HCT116 (cell line): ENCODE measurements around the gene MXD3. TPM values are rescaled to one million over a fixed set of nuclear protein-coding genes. Genes with fewer than 3 reads are reported as not detected.

Experiments used
- ATAC-seq: fragments of 200-7000 bp; cut with Tn5 transposase; 2 replicates; pipeline ENCODE4 v1.9.1; 2020; ENCODE audit warnings: mild to moderate bottlenecking, moderate library complexity
- BruUV-seq: library from RNA; stranded (reverse); fragments of 400-500 nt; replicated peaks from 2 replicates; lab custom pipeline; 2021; lab: Mats Ljungman, UMichigan
- CTCF ChIA-PET: fragments of 300-600 bp; sonication (Branson Sonifier 250); formaldehyde crosslinking; loops from one replicate; lab custom pipeline; 2021; ENCODE audit warnings: antibody characterized with exemption; lab: Charles Lee
- POLR2A ChIA-PET: fragments of 300-600, 350-600 bp; sonication (Branson Sonifier 250); formaldehyde crosslinking; loops from one replicate; lab custom pipeline; 2021; ENCODE audit warnings: antibody characterized with exemption; lab: Charles Lee
- RAD21 ChIA-PET, 2 experiments: fragments of 300-600 bp; sonication (Branson Sonifier 250); formaldehyde crosslinking; loops; one replicate each; lab custom pipeline; 2023; ENCODE audit warnings: low total read pairs in 2 of 2; ENCODE audit not compliant: uncharacterized antibody in 2 of 2, unreplicated experiment in 2 of 2, low non-redundant PET in 1 of 2; lab: Charles Lee
- DNase-seq: peaks from one replicate; pipeline ENCODE4 v3.0.0-alpha.2; 2010; ENCODE audit warnings: low read depth, low spot score
- H2AFZ ChIP-seq: fragments of 200-600 bp; shearing (Covaris generic), sonication (generic); 2 replicates; pipeline ENCODE4 v1.6.1; 2017; ENCODE audit warnings: low read depth, mixed run types, mixed read lengths, antibody characterized with exemption, low read length; ENCODE audit not compliant: poor library complexity, severe bottlenecking
- H3K27ac ChIP-seq: 2 replicates; pipeline ENCODE4 v1.5.1; 2012; ENCODE audit warnings: low read depth, low read length
- H3K27me3 ChIP-seq: fragments of 200-600 bp; sonication (generic); 2 replicates; pipeline ENCODE4 v1.6.1; 2016; ENCODE audit warnings: mixed run types, low read length, mixed read lengths; ENCODE audit not compliant: insufficient read depth
- H3K36me3 ChIP-seq, 2 experiments: fragments of 200-500 bp in 1 of 2; fragments of 200-600 bp in 1 of 2; sonication (Bioruptor generic) in 1 of 2; sonication (generic) in 1 of 2; 2 replicates each; pipeline versions ENCODE4 v1.5.1 to v1.6.1; 2014 to 2016; ENCODE audit warnings: low read length in 2 of 2, inconsistent platforms in 1 of 2, mixed read lengths in 1 of 2, mixed run types in 1 of 2; ENCODE audit not compliant: insufficient read depth in 2 of 2, control insufficient read depth in 1 of 2
- H3K4me1 ChIP-seq, 2 experiments: fragments of 200-600 bp in 1 of 2; sonication (generic) in 1 of 2; 2 replicates each; pipeline versions ENCODE4 v1.5.1 to v1.6.1; 2012 to 2017; ENCODE audit warnings: low read length in 2 of 2, inconsistent platforms in 1 of 2, mild to moderate bottlenecking in 1 of 2, mixed read lengths in 1 of 2, mixed run types in 1 of 2, moderate library complexity in 1 of 2; ENCODE audit not compliant: insufficient read depth in 2 of 2, control insufficient read depth in 1 of 2
- H3K4me2 ChIP-seq: fragments of 200-600 bp; sonication (generic); 2 replicates; pipeline ENCODE4 v1.6.1; 2017; ENCODE audit warnings: mixed run types, low read length, mixed read lengths
- H3K4me3 ChIP-seq, 2 experiments: fragments of 200-600 bp in 1 of 2; sonication (generic) in 1 of 2; replicated peaks in 1 of 2; 2 replicates each; pipeline ENCODE4 v1.5.1; 2011 to 2016; ENCODE audit warnings: low read length in 2 of 2, control low read depth in 1 of 2, low read depth in 1 of 2, mild to moderate bottlenecking in 1 of 2, mixed read lengths in 1 of 2, mixed run types in 1 of 2
- H3K79me2 ChIP-seq: fragments of 200-600 bp; sonication (generic); 2 replicates; pipeline ENCODE4 v1.6.1; 2017; ENCODE audit warnings: mild to moderate bottlenecking, mixed run types, low read length, moderate library complexity, mixed read lengths; ENCODE audit not compliant: insufficient read depth
- H3K9ac ChIP-seq: fragments of 200-600 bp; sonication (generic); 2 replicates; pipeline ENCODE4 v1.6.1; 2016; ENCODE audit warnings: low read length, mixed read lengths
- H3K9me2 ChIP-seq: fragments of 200-600 bp; sonication (generic), shearing (Covaris generic); 2 replicates; pipeline ENCODE4 v1.6.1; 2017; ENCODE audit warnings: mixed run types, mild to moderate bottlenecking, moderate library complexity; ENCODE audit not compliant: insufficient read depth
- H3K9me3 ChIP-seq, 2 experiments: fragments of 200-500 bp in 1 of 2; fragments of 200-600 bp in 1 of 2; sonication (Bioruptor generic) in 1 of 2; sonication (generic) in 1 of 2; 2 replicates each; pipeline ENCODE4 v1.6.1; 2014 to 2017; ENCODE audit warnings: low read length in 2 of 2, mixed read lengths in 2 of 2, inconsistent platforms in 1 of 2, low read depth in 1 of 2, mild to moderate bottlenecking in 1 of 2, mixed run types in 1 of 2, moderate library complexity in 1 of 2; ENCODE audit not compliant: control insufficient read depth in 1 of 2, insufficient read depth in 1 of 2
- H4K20me1 ChIP-seq: fragments of 200-600 bp; sonication (generic), shearing (Covaris generic); 2 replicates; pipeline ENCODE4 v1.6.1; 2017; ENCODE audit warnings: mixed run types, mild to moderate bottlenecking, moderate library complexity; ENCODE audit not compliant: insufficient read depth
- CEBPB ChIP-seq: IDR thresholded peaks from 2 replicates; pipeline ENCODE4 v1.6.1; 2012; ENCODE audit warnings: low read depth
- EGR1 ChIP-seq: IDR thresholded peaks from 2 replicates; pipeline ENCODE4 v1.6.1; 2012; ENCODE audit warnings: low read depth
- ELF1 ChIP-seq: IDR thresholded peaks from 2 replicates; pipeline ENCODE4 v1.6.1; 2012; ENCODE audit warnings: low read depth, borderline replicate concordance
- EZH2 ChIP-seq: fragments of 200-600 bp; sonication (generic); IDR thresholded peaks from 2 replicates; pipeline ENCODE4 v1.6.1; 2017; ENCODE audit warnings: antibody characterized with exemption, mixed run types
- EZH2phosphoT487 ChIP-seq: fragments of 200-600 bp; IDR thresholded peaks from 2 replicates; pipeline ENCODE4 v1.6.1; 2018; ENCODE audit warnings: antibody characterized with exemption, borderline replicate concordance
- FOSL1 ChIP-seq: IDR thresholded peaks from 2 replicates; pipeline ENCODE4 v1.6.1; 2012; ENCODE audit warnings: low read depth
- JUND ChIP-seq: IDR thresholded peaks from 2 replicates; pipeline ENCODE4 v1.6.1; 2012
- POLR2A ChIP-seq: IDR thresholded peaks from 2 replicates; pipeline ENCODE4 v1.7.0; 2011; ENCODE audit warnings: borderline replicate concordance; ENCODE audit not compliant: insufficient read depth, insufficient read length; ENCODE audit errors: extremely low read depth
- POLR2AphosphoS5 ChIP-seq: IDR thresholded peaks from 2 replicates; pipeline ENCODE4 v1.6.1; 2011; ENCODE audit warnings: mild to moderate bottlenecking, low read depth, low read length, moderate library complexity
- RAD21 ChIP-seq: IDR thresholded peaks from 2 replicates; pipeline ENCODE4 v1.6.1; 2012; ENCODE audit warnings: low read depth, mild to moderate bottlenecking
- SP1 ChIP-seq: IDR thresholded peaks from 2 replicates; pipeline ENCODE4 v1.6.1; 2012; ENCODE audit warnings: low read depth
- TCF7L2 ChIP-seq: IDR thresholded peaks from 2 replicates; pipeline ENCODE4 v1.7.0; 2011; ENCODE audit warnings: borderline replicate concordance, inconsistent platforms; ENCODE audit not compliant: insufficient read depth, insufficient read length; ENCODE audit errors: extremely low read depth
- YY1 ChIP-seq: IDR thresholded peaks from 2 replicates; pipeline ENCODE4 v1.6.1; 2011; ENCODE audit warnings: low read length, low read depth, moderate library complexity, mild to moderate bottlenecking; ENCODE audit not compliant: insufficient replicate concordance; ENCODE audit errors: extremely low read depth
- ZFX ChIP-seq: fragments of 450-650 bp; IDR thresholded peaks from 2 replicates; pipeline ENCODE4 v1.6.1; 2017
- intact Hi-C: fragments of 100-400 bp; cut with micrococcal nuclease; formaldehyde crosslinking; loops from 2 replicates; pipeline ENCODE4 v1.10.0; 2022
- total RNA-seq: library from RNA; stranded (reverse); gene quantifications from one replicate; pipeline ENCODE4 v1.2.1, GENCODE V29; 2021; ENCODE audit not compliant: unreplicated experiment
- TF ChIP-seq, protein P1 (sequence below): IDR thresholded peaks from 2 replicates; pipeline ENCODE4 v1.6.1; 2011; ENCODE audit warnings: mild to moderate bottlenecking, low read length, moderate library complexity; ENCODE audit not compliant: insufficient replicate concordance; ENCODE audit errors: extremely low read depth

Gene MXD3
- total RNA-seq, 1 experiment from 2014 or later, result 37.6 TPM

GRCh38 chr5:177332031-177332895, 20.6 kb upstream of the MXD3 start:
- Histone ChIP-seq H3K4me3 (no peak overlapping the region), H4K20me1 (no peaks in the 10 kb centered on the region), H3K27ac (no peak overlapping the region), H3K36me3 (peaks cover 20 to 23% of the 10 kb centered on the region in 2 experiments; a peak in 3 of 4 replicates), H3K9ac (no peak overlapping the region), H2AFZ (no peak overlapping the region)
- ChIA-PET POLR2A (no interaction called here), CTCF (no interaction called here)
- no TSS peak for BruUV-seq
- ATAC-seq, result no peak
- TF ChIP-seq EZH2phosphoT487 (no peak), FOSL1 (no peak), TCF7L2 (no peak), JUND (no peak)
- TF ChIP-seq, all 23 proteins: peak for 0
- Histone ChIP-seq H3K79me2 (no peaks in the 10 kb centered on the region), H3K9me3 (no peaks in the 10 kb centered on the region), H3K27me3 (no peaks in the 10 kb centered on the region), H3K4me2 (no peak overlapping the region), H3K4me1 (no peaks in the 10 kb centered on the region), H3K9me2 (no peaks in the 10 kb centered on the region)
- intact Hi-C loops, result no loop called here
- DNase-seq, result no peak
- RAD21 ChIA-PET, result no interaction called here

GRCh38 chr5:177330991-177331842, 19.5 kb upstream of the MXD3 start:
- no peak overlapping the region for H3K4me3 ChIP-seq
- intact Hi-C loops, result no loop called here
- H3K4me1 ChIP-seq, result peaks cover 1 to 3% of the 10 kb centered on the region in 2 experiments; a peak in 3 of 4 replicates
- H3K9ac ChIP-seq, result no peak overlapping the region
- H3K27me3 ChIP-seq, result no peaks in the 10 kb centered on the region
- H3K27ac ChIP-seq, result no peak overlapping the region
- ATAC-seq, result no peak
- ChIA-PET RAD21 (no interaction called here), CTCF (no interaction called here), POLR2A (no interaction called here)
- no peak for DNase-seq
- H3K79me2 ChIP-seq, result no peaks in the 10 kb centered on the region
- no TSS peak for BruUV-seq
- H3K36me3 ChIP-seq, result peaks cover 16 to 23% of the 10 kb centered on the region in 2 experiments; a peak in 3 of 4 replicates
- H3K9me3 ChIP-seq, result no peaks in the 10 kb centered on the region
- H3K4me2 ChIP-seq, result no peak overlapping the region
- no peaks in the 10 kb centered on the region for H4K20me1 ChIP-seq
- no peaks in the 10 kb centered on the region for H3K9me2 ChIP-seq
- no peak overlapping the region for H2AFZ ChIP-seq
- TF ChIP-seq RAD21 (no peak), EZH2phosphoT487 (no peak), JUND (no peak), FOSL1 (no peak), EZH2 (no peak), TCF7L2 (no peak), YY1 (no peak), CEBPB (no peak), POLR2A (no peak), ZFX (no peak), ELF1 (no peak), SP1 (no peak), EGR1 (no peak), POLR2AphosphoS5 (no peak)
- TF ChIP-seq, protein P1, sequence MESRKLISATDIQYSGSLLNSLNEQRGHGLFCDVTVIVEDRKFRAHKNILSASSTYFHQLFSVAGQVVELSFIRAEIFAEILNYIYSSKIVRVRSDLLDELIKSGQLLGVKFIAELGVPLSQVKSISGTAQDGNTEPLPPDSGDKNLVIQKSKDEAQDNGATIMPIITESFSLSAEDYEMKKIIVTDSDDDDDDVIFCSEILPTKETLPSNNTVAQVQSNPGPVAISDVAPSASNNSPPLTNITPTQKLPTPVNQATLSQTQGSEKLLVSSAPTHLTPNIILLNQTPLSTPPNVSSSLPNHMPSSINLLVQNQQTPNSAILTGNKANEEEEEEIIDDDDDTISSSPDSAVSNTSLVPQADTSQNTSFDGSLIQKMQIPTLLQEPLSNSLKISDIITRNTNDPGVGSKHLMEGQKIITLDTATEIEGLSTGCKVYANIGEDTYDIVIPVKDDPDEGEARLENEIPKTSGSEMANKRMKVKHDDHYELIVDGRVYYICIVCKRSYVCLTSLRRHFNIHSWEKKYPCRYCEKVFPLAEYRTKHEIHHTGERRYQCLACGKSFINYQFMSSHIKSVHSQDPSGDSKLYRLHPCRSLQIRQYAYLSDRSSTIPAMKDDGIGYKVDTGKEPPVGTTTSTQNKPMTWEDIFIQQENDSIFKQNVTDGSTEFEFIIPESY, result no peak
